GM12878 (cell line): ENCODE results near the gene GMPR2. TPM values are rescaled to one million over a fixed set of nuclear protein-coding genes. Genes with fewer than 3 reads are reported as not detected.

Experiments used
- ATAC-seq: fragments of 200-7000 bp; cut with Tn5 transposase; 3 replicates; pipeline ENCODE4 v1.9.1; 2020; ENCODE audit warnings: mild to moderate bottlenecking, moderate library complexity
- BruUV-seq: library from RNA; stranded (reverse); fragments of 400-500 nt; replicated peaks from 2 replicates; lab custom pipeline; 2021; lab: Mats Ljungman, UMichigan
- CTCF ChIA-PET: fragments of 300-600 bp; sonication (Branson Sonifier 250); formaldehyde crosslinking; extraction: SDS; loops from one replicate; lab custom pipeline; 2021; ENCODE audit warnings: inconsistent platforms; lab: Yijun Ruan, JAX
- POLR2A ChIA-PET: fragments of 350-600 bp; formaldehyde crosslinking; extraction: SDS; loops from one replicate; lab custom pipeline; 2021; ENCODE audit warnings: inconsistent platforms; lab: Charles Lee
- RAD21 ChIA-PET: fragments of 300-600 bp; sonication (Branson Sonifier 250); formaldehyde crosslinking; loops from one replicate; lab custom pipeline; 2023; ENCODE audit warnings: antibody characterized with exemption; ENCODE audit not compliant: unreplicated experiment; lab: Charles Lee
- SMC1A ChIA-PET: fragments of 300-600 bp; sonication (Branson Sonifier 250); formaldehyde crosslinking; loops from one replicate; lab custom pipeline; 2023; ENCODE audit not compliant: unreplicated experiment, uncharacterized antibody; lab: Charles Lee
- DNase-seq: peaks from one replicate; pipeline ENCODE4 v3.0.0-alpha.2; 2011; ENCODE audit warnings: low read depth, low spot score
- FAIRE-seq: peaks from 3 replicates; lab custom pipeline; 2011; peaks lifted over from hg19 to GRCh38; lab: Jason Lieb, UNC
- H2AFZ ChIP-seq: 2 replicates; pipeline ENCODE4 v1.6.0; 2011; ENCODE audit warnings: low read depth, low read length, control low read depth; ENCODE audit not compliant: control insufficient read depth
- H3K27ac ChIP-seq: 2 replicates; pipeline ENCODE4 v1.5.1; 2011; ENCODE audit warnings: control low read depth; ENCODE audit not compliant: control insufficient read depth, insufficient read depth
- H3K27me3 ChIP-seq, 2 experiments: replicated peaks in 1 of 2; 2 replicates each; pipeline versions ENCODE4 v1.6.0 to v1.6.1; 2011; ENCODE audit warnings: low read length in 1 of 2; ENCODE audit not compliant: control insufficient read depth in 2 of 2, insufficient read depth in 2 of 2
- H3K36me3 ChIP-seq, 2 experiments: 2 replicates each; pipeline ENCODE4 v1.5.1; 2011; ENCODE audit warnings: low read length in 1 of 2; ENCODE audit not compliant: control insufficient read depth in 2 of 2, insufficient read depth in 2 of 2
- H3K4me1 ChIP-seq: 2 replicates; pipeline ENCODE4 v1.6.1; 2011; ENCODE audit warnings: mild to moderate bottlenecking, low read length, moderate library complexity, mixed read lengths; ENCODE audit not compliant: control insufficient read depth, insufficient read depth
- H3K4me2 ChIP-seq: 2 replicates; pipeline ENCODE4 v1.6.0; 2011; ENCODE audit warnings: control low read depth; ENCODE audit not compliant: control insufficient read depth, insufficient read depth
- H3K4me3 ChIP-seq: fragments of 200-600 bp; sonication (generic); 2 replicates; pipeline ENCODE4 v1.5.1; 2016
- H3K79me2 ChIP-seq: 2 replicates; pipeline ENCODE4 v1.6.0; 2011; ENCODE audit warnings: low read length; ENCODE audit not compliant: control insufficient read depth, insufficient read depth
- H3K9ac ChIP-seq: 2 replicates; pipeline ENCODE4 v1.8.0; 2011; ENCODE audit warnings: low read length, control low read depth, mixed read lengths; ENCODE audit not compliant: control insufficient read depth, insufficient read depth
- H3K9me3 ChIP-seq: replicated peaks from 3 replicates; pipeline ENCODE4 v1.5.1; 2011; ENCODE audit warnings: mild to moderate bottlenecking, low read length; ENCODE audit not compliant: control insufficient read depth, insufficient read depth
- H4K20me1 ChIP-seq: 2 replicates; pipeline ENCODE4 v1.6.0; 2011; ENCODE audit not compliant: control insufficient read depth, insufficient read depth
- BCLAF1 ChIP-seq: fragments of 450-650 bp; IDR thresholded peaks from 2 replicates; pipeline ENCODE4 v1.6.1; 2017; ENCODE audit warnings: antibody characterized with exemption, mild to moderate bottlenecking, moderate library complexity
- E2F8 ChIP-seq: fragments of 450-650 bp; IDR thresholded peaks from 2 replicates; pipeline ENCODE4 v1.6.1; 2018; ENCODE audit warnings: mild to moderate bottlenecking, low read depth, moderate library complexity; ENCODE audit not compliant: partially characterized antibody
- JUNB ChIP-seq: IDR thresholded peaks from 2 replicates; pipeline ENCODE4 v1.6.1; 2016; ENCODE audit warnings: antibody characterized with exemption, mild to moderate bottlenecking
- MEF2A ChIP-seq: IDR thresholded peaks from 2 replicates; pipeline ENCODE4 v1.6.1; 2011; ENCODE audit warnings: low read depth, mild to moderate bottlenecking, low read length, moderate library complexity; ENCODE audit not compliant: insufficient read depth
- NR2C2 ChIP-seq: IDR thresholded peaks from 2 replicates; pipeline ENCODE4 v1.6.1; 2011; ENCODE audit warnings: borderline replicate concordance, low read depth; ENCODE audit not compliant: control insufficient read depth, insufficient read length
- RCOR1 ChIP-seq: conservative IDR thresholded peaks from 2 replicates; pipeline ENCODE4 v1.6.1; 2012; ENCODE audit warnings: low read depth, low read length, improper control_type of control experiment
- SMAD1 ChIP-seq: fragments of 450-650 bp; IDR thresholded peaks from 2 replicates; pipeline ENCODE4 v1.6.1; 2018; ENCODE audit warnings: mild to moderate bottlenecking, low read depth; ENCODE audit not compliant: partially characterized antibody
- SPI1 ChIP-seq: IDR thresholded peaks from 2 replicates; pipeline ENCODE4 v1.6.1; 2011; ENCODE audit warnings: low read depth, mild to moderate bottlenecking, low read length, moderate library complexity, borderline replicate concordance; ENCODE audit not compliant: insufficient read depth
- STAT1 ChIP-seq: fragments of 450-650 bp; conservative IDR thresholded peaks from 2 replicates; pipeline ENCODE4 v1.6.1; 2014; ENCODE audit warnings: antibody characterized with exemption, mild to moderate bottlenecking
- SUPT20H ChIP-seq: IDR thresholded peaks from 2 replicates; pipeline ENCODE4 v1.6.1; 2011; ENCODE audit warnings: low read depth, mild to moderate bottlenecking, low read length, moderate library complexity, borderline replicate concordance; ENCODE audit not compliant: control insufficient read depth
- USF1 ChIP-seq: IDR thresholded peaks from 2 replicates; pipeline ENCODE4 v1.6.1; 2011; ENCODE audit warnings: borderline replicate concordance, low read depth, mild to moderate bottlenecking, moderate library complexity, mixed read lengths, low read length; ENCODE audit not compliant: insufficient read depth; ENCODE audit errors: extremely low read length
- WRNIP1 ChIP-seq: IDR thresholded peaks from 2 replicates; pipeline ENCODE4 v1.6.1; 2011; ENCODE audit warnings: low read depth, low read length, improper control_type of control experiment, borderline replicate concordance
- YBX1 ChIP-seq: fragments of 450-650 bp; IDR thresholded peaks from 2 replicates; pipeline ENCODE4 v1.6.1; 2016; ENCODE audit warnings: antibody characterized with exemption
- ZNF622 ChIP-seq: fragments of 450-650 bp; IDR thresholded peaks from 2 replicates; pipeline ENCODE4 v1.6.1; 2017; ENCODE audit warnings: mild to moderate bottlenecking, inconsistent platforms
- WGBS: methylation state at CpG from one replicate; pipeline ENCODE4 v1.1.6; 2016; ENCODE audit warnings: low lambda C conversion rate; ENCODE audit not compliant: insufficient replicate concordance, insufficient coverage; ENCODE audit errors: missing lambda C conversion rate; 5-methylcytosine and 5-hydroxymethylcytosine counted together
- in situ Hi-C: fragments of 300-500 bp; cut with MboI; formaldehyde crosslinking; loops from 9 replicates; pipeline ENCODE4 v1.14.3; 2018; ENCODE audit warnings: mixed read lengths
- intact Hi-C: fragments of 100-400 bp; cut with micrococcal nuclease; formaldehyde crosslinking; loops from one replicate; pipeline ENCODE4 v1.14.2; 2022; ENCODE audit not compliant: unreplicated experiment
- polyA plus RNA-seq, 11 experiments: library from polyadenylated mRNA; depleted of rRNA in 4 of 11; unstranded in 6 of 11; stranded (reverse) in 5 of 11; fragments of >200 nt; fragmentation: Nextera tagmentation in 4 of 11; fragmentation: Illumina TruSeq in 1 of 11; extraction: Ambion mirVana in 4 of 11; extraction: Trizol in 1 of 11; gene quantifications; 1 replicate in 1 of 11; 2 replicates in 10 of 11; pipeline versions ENCODE4 v1.2.1 to v1.2.3, GENCODE V29; 2011 to 2016; ENCODE audit warnings: inconsistent platforms in 2 of 11, missing spikeins in 2 of 11, low read depth in 1 of 11
- total RNA-seq, 4 experiments: library from RNA; depleted of rRNA in 3 of 4; stranded (reverse); fragments of >200 nt in 3 of 4; fragmentation: Illumina TruSeq in 1 of 4; extraction: Trizol in 1 of 4; gene quantifications; 2 replicates each; pipeline versions ENCODE4 v1.2.1 to v1.2.3, GENCODE V29; 2013 to 2021

GMPR2 gene
- total and polyA plus RNA-seq, 10 of the 15 experiments (the other 5 are each of a cell fraction or from before 2014, with no cell fraction given), result 55.1 to 80.3 (median 61.5) TPM

- no peak for DNase-seq
- intact Hi-C loops (no loop called here), in situ Hi-C loops (no loop called here)
- ATAC-seq, result no peak
- BruUV-seq, result no TSS peak
- Histone ChIP-seq H3K4me1 (peaks cover 12% of the 10 kb centered on the region), H3K9me3 (no peaks in the 10 kb centered on the region), H4K20me1 (peaks cover 3% of the 10 kb centered on the region; the same call in 1 of the 2 replicates), H3K4me3 (no peak overlapping the region), H3K27ac (no peak overlapping the region), H3K79me2 (peaks cover 24% of the 10 kb centered on the region), H3K9ac (no peak overlapping the region), H3K27me3 (no peaks in the 10 kb centered on the region), H3K4me2 (no peak overlapping the region; the same call in 1 of the 2 replicates), H3K36me3 (peaks cover 11 to 52% of the 10 kb centered on the region in 2 experiments), H2AFZ (no peak overlapping the region)
- CTCF ChIA-PET, result interaction anchor here (1.0 to 12.3 kb wide), 5 partner anchors 24 to 95 kb away, joined by 3 to 368 read pairs (median 7); partner anchors contain the start of genes CHMP4A, CIDEB, DHRS1 and MDP1
- FAIRE-seq, result no peak
- WGBS, result 96% methylated on average over 5 of the region's 5 CpGs
- TF ChIP-seq YBX1 (no peak), BCLAF1 (no peak), STAT1 (no peak), SUPT20H (no peak), E2F8 (no peak), JUNB (no peak), SPI1 (no peak), NR2C2 (no peak), RCOR1 (no peak), ZNF622 (no peak), SMAD1 (no peak), MEF2A (no peak), WRNIP1 (no peak), USF1 (no peak)
- POLR2A ChIA-PET, result interaction anchor here (0.7 to 1.5 kb wide), 4 partner anchors 12 to 42 kb away, joined by 3 to 4 read pairs (median 3); partner anchors contain the start of genes MDP1 and RABGGTA
- RAD21 ChIA-PET, result no interaction called here
- SMC1A ChIA-PET, result interaction anchor here (0.8 to 1.5 kb wide), 3 partner anchors 24 to 60 kb away, joined by 3 to 4 read pairs (median 3); partner anchors contain the start of genes DHRS1, NOP9 and TM9SF1
Observed at GRCh38 chr14:24238527-24239037, 5.9 kb downstream of the GMPR2 start.
